Limb (tissue), 2 donors: ENCODE data around the gene KIF3C.

Experiments used
- DNase-seq, 2 donors: peaks; one replicate each; pipeline ENCODE4 v3.0.0-alpha.2; 2016; ENCODE audit errors: extremely low spot score in 2 of 2

Gene KIF3C

GRCh38 chr2:25877431-25878360 lies 104.6 kb downstream of the KIF3C start:
- DNase-seq = peak; percentile 58 to 71
